K562 (cell line): ENCODE results near the gene SCTR. TPM values are rescaled to one million over a fixed set of nuclear protein-coding genes. Genes with fewer than 3 reads are reported as not detected.

ENCODE experiments used
- CBX3 ChIP-seq, 2 experiments: IDR thresholded peaks; 1 replicate in 1 of 2; 2 replicates in 1 of 2; pipeline ENCODE4 v1.6.1; 2012; ENCODE audit warnings: inconsistent platforms in 2 of 2, low read length in 2 of 2, borderline replicate concordance in 1 of 2, control low read depth in 1 of 2
- CBX8 ChIP-seq: fragments of 200-600 bp; sonication (generic); IDR thresholded peaks from 2 replicates; pipeline ENCODE4 v1.6.1; 2012; ENCODE audit warnings: borderline replicate concordance, mixed run types, low read depth, mild to moderate bottlenecking, moderate library complexity, mixed read lengths, low read length, control low read depth, inconsistent platforms; ENCODE audit not compliant: poor library complexity, severe bottlenecking; ENCODE audit errors: extremely low read depth
- DPF2 ChIP-seq: fragments of 450-650 bp; IDR thresholded peaks from 2 replicates; pipeline ENCODE4 v1.6.1; 2016
- E2F5 ChIP-seq: sonication (generic); formaldehyde crosslinking; IDR thresholded peaks from 2 replicates; pipeline ENCODE4 v1.8.0; 2022; ENCODE audit warnings: mild to moderate bottlenecking, missing genetic modification reagents
- E2F8 ChIP-seq: fragments of 450-650 bp; IDR thresholded peaks from 2 replicates; pipeline ENCODE4 v1.7.1; 2018; ENCODE audit warnings: mild to moderate bottlenecking, low read depth; ENCODE audit not compliant: partially characterized antibody
- MBD2 ChIP-seq: sonication (generic); IDR thresholded peaks from 2 replicates; pipeline ENCODE4 v1.6.1; 2016; ENCODE audit warnings: low read depth, borderline replicate concordance
- MITF ChIP-seq: IDR thresholded peaks from 2 replicates; pipeline ENCODE4 v1.6.1; 2014; ENCODE audit warnings: antibody characterized with exemption
- SMAD3 ChIP-seq: fragments of 450-650 bp; formaldehyde crosslinking; conservative IDR thresholded peaks from 2 replicates; pipeline ENCODE4 v1.4.0; 2020; ENCODE audit warnings: mild to moderate bottlenecking
- TAL1 ChIP-seq: fragments of 450-650 bp; IDR thresholded peaks from 2 replicates; pipeline ENCODE4 v1.6.1; 2016; ENCODE audit warnings: mild to moderate bottlenecking
- TEAD4 ChIP-seq, 2 experiments: sonication (generic) in 1 of 2; formaldehyde crosslinking in 1 of 2; IDR thresholded peaks; 2 replicates each; pipeline versions ENCODE4 v1.6.1 to v1.8.0; 2012 to 2022; ENCODE audit warnings: borderline replicate concordance in 1 of 2, inconsistent platforms in 1 of 2, low read length in 1 of 2, mild to moderate bottlenecking in 1 of 2, missing genetic modification reagents in 1 of 2
- ZMIZ1 ChIP-seq, 2 experiments: fragments of 150-350 bp in 1 of 2; IDR thresholded peaks; 2 replicates each; pipeline ENCODE4 v1.6.1; 2012 to 2016; ENCODE audit warnings: low read depth in 2 of 2, low read length in 2 of 2, mild to moderate bottlenecking in 1 of 2, moderate library complexity in 1 of 2
- ZNF175 ChIP-seq: fragments of 200-800 bp; sonication (Bioruptor generic); IDR thresholded peaks from 2 replicates; pipeline ENCODE4 v1.6.1; 2016; ENCODE audit warnings: low read depth, mild to moderate bottlenecking, missing genetic modification characterization, missing compliant biosample characterization
- ZNF699 ChIP-seq: fragments of 250-450 bp; sonication (Bioruptor Pico); IDR thresholded peaks from 2 replicates; pipeline ENCODE4 v1.8.0; 2021; ENCODE audit warnings: mild to moderate bottlenecking, moderate library complexity; ENCODE audit not compliant: insufficient replicate concordance
- polyA plus RNA-seq, 8 experiments: library from polyadenylated mRNA; depleted of rRNA in 4 of 8; stranded (reverse) in 5 of 8; unstranded in 3 of 8; fragments of >200 nt; fragmentation: Nextera tagmentation in 2 of 8; fragmentation: Illumina TruSeq in 1 of 8; extraction: Ambion mirVana in 2 of 8; extraction: Trizol in 1 of 8; gene quantifications; 2 replicates each; pipeline versions ENCODE4 v1.2.1 to v1.2.3, GENCODE V29; 2011 to 2014; ENCODE audit warnings: inconsistent platforms in 1 of 8, missing spikeins in 1 of 8
- total RNA-seq, 7 experiments: library from RNA; depleted of rRNA in 6 of 7; stranded (reverse); fragments of >200 nt in 6 of 7; fragmentation: Illumina TruSeq in 2 of 7; extraction: Trizol in 2 of 7; gene quantifications; 2 replicates each; pipeline versions ENCODE4 v1.2.1 to v1.2.3, GENCODE V29; 2011 to 2021; ENCODE audit warnings: low replicate concordance in 1 of 7
- TF ChIP-seq, protein P1 (sequence below): sonication (generic); formaldehyde crosslinking; IDR thresholded peaks from 2 replicates; pipeline ENCODE4 v1.8.1; 2023; ENCODE audit warnings: mild to moderate bottlenecking, missing genetic modification reagents
- TF ChIP-seq, protein P2 (sequence below): fragments of 250-450 bp; sonication (Bioruptor Pico); IDR thresholded peaks from 2 replicates; pipeline ENCODE4 v1.8.0; 2021; ENCODE audit warnings: moderate library complexity, mild to moderate bottlenecking, inconsistent platforms

The SCTR gene
- total and polyA plus RNA-seq, 9 of the 15 experiments (the other 6 are each of a cell fraction or from before 2014, with no cell fraction given) = not detected

GRCh38 chr2:119431155-119431975, 92.9 kb downstream of the SCTR start, which contains the start of gene TMEM37 (continued):
- no peak for TF ChIP-seq E2F5
- TF ChIP-seq, protein P1, sequence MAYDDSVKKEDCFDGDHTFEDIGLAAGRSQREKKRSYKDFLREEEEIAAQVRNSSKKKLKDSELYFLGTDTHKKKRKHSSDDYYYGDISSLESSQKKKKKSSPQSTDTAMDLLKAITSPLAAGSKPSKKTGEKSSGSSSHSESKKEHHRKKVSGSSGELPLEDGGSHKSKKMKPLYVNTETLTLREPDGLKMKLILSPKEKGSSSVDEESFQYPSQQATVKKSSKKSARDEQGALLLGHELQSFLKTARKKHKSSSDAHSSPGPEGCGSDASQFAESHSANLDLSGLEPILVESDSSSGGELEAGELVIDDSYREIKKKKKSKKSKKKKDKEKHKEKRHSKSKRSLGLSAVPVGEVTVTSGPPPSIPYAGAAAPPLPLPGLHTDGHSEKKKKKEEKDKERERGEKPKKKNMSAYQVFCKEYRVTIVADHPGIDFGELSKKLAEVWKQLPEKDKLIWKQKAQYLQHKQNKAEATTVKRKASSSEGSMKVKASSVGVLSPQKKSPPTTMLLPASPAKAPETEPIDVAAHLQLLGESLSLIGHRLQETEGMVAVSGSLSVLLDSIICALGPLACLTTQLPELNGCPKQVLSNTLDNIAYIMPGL (CRISPR knock-in tag) = no peak
- TF ChIP-seq, protein P2, sequence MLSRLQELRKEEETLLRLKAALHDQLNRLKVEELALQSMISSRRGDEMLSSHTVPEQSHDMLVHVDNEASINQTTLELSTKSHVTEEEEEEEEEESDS (CRISPR knock-in tag) = no peak
- no peak for TF ChIP-seq CBX3 (IDR thresholded peaks at IDR 0.05; ENCODE audit: borderline replicate concordance in 1 of 2, low read length in 2 of 2)
- no peak for TF ChIP-seq CBX8
- TF ChIP-seq ZMIZ1 (IDR thresholded peaks at IDR 0.05; ENCODE audit: low read depth in 2 of 2, low read length in 2 of 2) = no peak
- no peak for TF ChIP-seq TAL1
- TF ChIP-seq MITF = no peak
- no peak for TF ChIP-seq MBD2
- no peak for TF ChIP-seq ZNF175 (CRISPR knock-in tag)
- no peak for TF ChIP-seq TEAD4 (IDR thresholded peaks at IDR 0.05; ENCODE audit: low read length)
- no peak for TF ChIP-seq TEAD4 (CRISPR knock-in tag; IDR thresholded peaks at IDR 0.05; ENCODE audit: borderline replicate concordance)
- no peak for TF ChIP-seq ZNF699
- no peak for TF ChIP-seq E2F8
- TF ChIP-seq SMAD3 = no peak
- peak; percentile 75 for TF ChIP-seq DPF2
